Skeletal muscle satellite cell (primary cell): ENCODE results near the gene COBLL1. TPM values are rescaled to one million over a fixed set of nuclear protein-coding genes. Genes with fewer than 3 reads are reported as not detected.
A peak's percentile ranks its signal among the peaks of the same experiment; 100 is the strongest.

Source experiments
- H3K27me3 ChIP-seq: 2 replicates; pipeline ENCODE4 v1.7.0; 2013; ENCODE audit warnings: low read length; ENCODE audit not compliant: control insufficient read depth, insufficient read depth
- H3K36me3 ChIP-seq: 2 replicates; pipeline ENCODE4 v1.7.0; 2013; ENCODE audit warnings: mild to moderate bottlenecking, control low read depth, low read length; ENCODE audit not compliant: insufficient read depth
- H3K4me1 ChIP-seq: 2 replicates; pipeline ENCODE4 v1.7.0; 2013; ENCODE audit warnings: low read length; ENCODE audit not compliant: control insufficient read depth, insufficient read depth
- H3K4me2 ChIP-seq: 2 replicates; pipeline ENCODE4 v1.7.0; 2013; ENCODE audit warnings: mild to moderate bottlenecking, low read length
- H3K4me3 ChIP-seq: 2 replicates; pipeline ENCODE4 v1.7.0; 2013; ENCODE audit warnings: low read length
- H3K9ac ChIP-seq: 2 replicates; pipeline ENCODE4 v1.7.0; 2013; ENCODE audit warnings: mild to moderate bottlenecking, low read depth, low read length, moderate library complexity
- H3K9me3 ChIP-seq: replicated peaks from 2 replicates; pipeline ENCODE4 v1.7.0; 2013; ENCODE audit warnings: mild to moderate bottlenecking, control low read depth, low read length
- total RNA-seq: library from RNA; depleted of rRNA; stranded (reverse); fragments of >200 nt; gene quantifications from 2 replicates; pipeline ENCODE4 v1.2.3, GENCODE V29; 2012; rRNA removed

COBLL1 gene, protein sequence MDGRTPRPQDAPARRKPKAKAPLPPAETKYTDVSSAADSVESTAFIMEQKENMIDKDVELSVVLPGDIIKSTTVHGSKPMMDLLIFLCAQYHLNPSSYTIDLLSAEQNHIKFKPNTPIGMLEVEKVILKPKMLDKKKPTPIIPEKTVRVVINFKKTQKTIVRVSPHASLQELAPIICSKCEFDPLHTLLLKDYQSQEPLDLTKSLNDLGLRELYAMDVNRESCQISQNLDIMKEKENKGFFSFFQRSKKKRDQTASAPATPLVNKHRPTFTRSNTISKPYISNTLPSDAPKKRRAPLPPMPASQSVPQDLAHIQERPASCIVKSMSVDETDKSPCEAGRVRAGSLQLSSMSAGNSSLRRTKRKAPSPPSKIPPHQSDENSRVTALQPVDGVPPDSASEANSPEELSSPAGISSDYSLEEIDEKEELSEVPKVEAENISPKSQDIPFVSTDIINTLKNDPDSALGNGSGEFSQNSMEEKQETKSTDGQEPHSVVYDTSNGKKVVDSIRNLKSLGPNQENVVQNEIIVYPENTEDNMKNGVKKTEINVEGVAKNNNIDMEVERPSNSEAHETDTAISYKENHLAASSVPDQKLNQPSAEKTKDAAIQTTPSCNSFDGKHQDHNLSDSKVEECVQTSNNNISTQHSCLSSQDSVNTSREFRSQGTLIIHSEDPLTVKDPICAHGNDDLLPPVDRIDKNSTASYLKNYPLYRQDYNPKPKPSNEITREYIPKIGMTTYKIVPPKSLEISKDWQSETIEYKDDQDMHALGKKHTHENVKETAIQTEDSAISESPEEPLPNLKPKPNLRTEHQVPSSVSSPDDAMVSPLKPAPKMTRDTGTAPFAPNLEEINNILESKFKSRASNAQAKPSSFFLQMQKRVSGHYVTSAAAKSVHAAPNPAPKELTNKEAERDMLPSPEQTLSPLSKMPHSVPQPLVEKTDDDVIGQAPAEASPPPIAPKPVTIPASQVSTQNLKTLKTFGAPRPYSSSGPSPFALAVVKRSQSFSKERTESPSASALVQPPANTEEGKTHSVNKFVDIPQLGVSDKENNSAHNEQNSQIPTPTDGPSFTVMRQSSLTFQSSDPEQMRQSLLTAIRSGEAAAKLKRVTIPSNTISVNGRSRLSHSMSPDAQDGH
- total RNA-seq: 3.1 and 7.6 TPM in 2 replicates

DNA sequence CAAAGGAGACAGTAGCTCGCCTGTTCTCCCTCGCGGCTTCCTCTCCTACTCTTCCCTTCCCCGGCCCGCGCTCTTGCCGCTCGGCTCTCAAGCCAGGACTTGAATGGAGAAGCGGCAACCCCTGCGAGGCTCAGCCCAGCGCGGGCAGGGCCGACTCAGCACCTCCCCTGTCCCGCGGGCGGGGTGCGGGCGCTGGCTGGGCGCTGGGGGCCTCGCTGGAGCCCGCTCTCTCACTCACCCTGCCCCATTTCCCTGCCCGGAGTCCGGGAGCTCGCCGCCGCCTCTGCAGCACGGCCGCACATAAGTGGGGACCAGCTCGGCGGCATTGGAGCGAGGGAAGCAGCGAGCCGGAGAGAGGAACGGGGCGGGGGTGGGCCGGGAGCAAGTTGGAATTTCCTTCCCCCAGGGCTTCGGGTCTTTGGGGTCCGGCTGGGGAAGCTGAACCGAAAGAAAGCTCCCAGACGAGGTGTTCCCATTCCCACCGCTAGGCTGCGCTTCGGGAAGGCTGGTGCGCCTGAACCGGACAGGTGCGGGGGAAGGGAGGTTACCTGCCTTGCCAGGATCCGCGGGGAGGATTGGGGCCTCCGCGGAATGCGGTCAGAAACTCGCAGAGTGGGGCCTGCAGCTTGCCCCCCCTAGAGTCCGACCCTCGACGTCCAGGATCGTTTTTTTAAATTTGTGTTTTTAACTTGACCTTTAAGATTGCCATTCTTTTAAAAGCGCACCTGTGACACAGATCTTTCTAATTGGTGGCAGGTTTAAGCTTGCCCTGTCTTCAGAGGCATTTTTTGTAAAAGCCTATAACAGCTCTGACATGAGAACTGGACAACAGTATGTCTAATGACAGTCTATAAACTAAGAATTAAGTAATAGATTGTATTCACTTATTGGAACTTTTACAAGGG, at the start of gene COBLL1:
Gene COBLL1 (minus strand): TSS at position 105 of the 905 bp plus-strand sequence. CDS start 627 bp downstream, outside the sequence.
- Histone ChIP-seq H3K4me1 (peaks cover 24% of the 10 kb centered on the region), H3K27me3 (no peaks in the 10 kb centered on the region), H3K4me3 (peak within 1 kb of the TSS; percentile 96), H3K36me3 (no peaks in the 10 kb centered on the region), H3K4me2 (peak within 1 kb of the TSS; percentile 91), H3K9me3 (no peaks in the 10 kb centered on the region), H3K9ac (peak within 1 kb of the TSS; percentile 82)

- Histone ChIP-seq H3K4me2 (no peak overlapping the region), H3K36me3 (no peaks in the 10 kb centered on the region), H3K4me3 (no peak overlapping the region), H3K4me1 (no peaks in the 10 kb centered on the region), H3K9me3 (no peaks in the 10 kb centered on the region), H3K27me3 (no peaks in the 10 kb centered on the region), H3K9ac (no peak overlapping the region)
These were observed 48.9 kb upstream of the COBLL1 start for GRCh38 chr2:164890544-164890943.

DNA sequence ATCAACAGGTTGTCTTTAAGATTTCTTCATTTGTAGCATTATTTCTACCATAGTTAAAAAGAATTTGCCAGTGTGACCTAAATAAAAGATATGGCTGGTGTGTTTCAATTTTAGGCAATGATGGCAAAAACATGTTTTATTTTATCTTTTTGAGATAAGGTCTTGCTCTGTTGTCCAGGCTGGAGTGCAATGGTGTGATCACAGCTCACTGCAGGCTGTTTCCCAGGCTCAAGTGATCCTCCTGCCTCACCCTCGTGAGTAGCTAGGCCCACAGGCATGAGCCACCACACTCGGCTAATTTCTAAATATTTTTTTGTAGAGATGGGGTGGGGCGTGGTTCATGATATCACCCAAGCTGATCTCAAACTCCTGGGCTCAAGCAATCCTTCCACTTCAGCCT, 47.0 kb upstream of the COBLL1 start:
- Histone ChIP-seq H3K4me2 (no peak overlapping the region), H3K4me1 (no peaks in the 10 kb centered on the region), H3K9me3 (no peaks in the 10 kb centered on the region), H3K9ac (no peak overlapping the region), H3K4me3 (no peak overlapping the region), H3K36me3 (no peaks in the 10 kb centered on the region), H3K27me3 (no peaks in the 10 kb centered on the region)

DNA sequence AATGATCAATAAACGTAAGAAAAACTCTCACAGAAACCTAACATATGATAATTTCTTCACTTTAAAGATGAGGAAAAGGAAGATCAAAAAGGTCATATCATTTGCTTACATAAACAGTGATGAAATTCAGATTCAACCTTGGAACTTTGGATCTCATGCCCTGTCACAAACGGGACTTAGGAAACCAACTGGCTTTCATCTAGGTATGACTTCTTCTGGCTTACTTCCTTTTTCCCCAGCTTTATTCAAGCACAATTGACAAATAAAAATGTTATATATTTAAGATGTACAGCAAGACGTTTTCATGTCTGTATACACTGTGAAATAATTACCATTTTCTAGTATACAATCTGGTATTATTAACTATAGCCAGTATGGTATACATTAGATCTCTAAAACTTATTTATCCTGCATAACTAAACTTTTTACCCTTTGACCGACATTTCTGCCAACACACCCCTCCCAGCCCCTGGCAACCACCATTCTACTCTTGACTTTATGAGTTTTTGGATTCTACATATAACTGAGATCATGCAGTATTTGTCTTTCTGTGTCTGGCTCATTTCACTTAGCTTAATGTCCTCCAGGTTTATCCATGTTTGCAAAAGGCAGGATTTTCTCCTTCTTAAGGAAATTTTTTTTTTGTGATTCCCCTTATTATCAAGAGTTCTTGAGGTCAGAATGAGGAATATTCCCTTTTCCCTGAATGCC, 46.0 kb upstream of the COBLL1 start:
- Histone ChIP-seq H3K4me2 (no peak overlapping the region), H3K4me1 (no peaks in the 10 kb centered on the region), H3K36me3 (no peaks in the 10 kb centered on the region), H3K9ac (no peak overlapping the region), H3K4me3 (no peak overlapping the region), H3K27me3 (no peaks in the 10 kb centered on the region), H3K9me3 (no peaks in the 10 kb centered on the region)

DNA sequence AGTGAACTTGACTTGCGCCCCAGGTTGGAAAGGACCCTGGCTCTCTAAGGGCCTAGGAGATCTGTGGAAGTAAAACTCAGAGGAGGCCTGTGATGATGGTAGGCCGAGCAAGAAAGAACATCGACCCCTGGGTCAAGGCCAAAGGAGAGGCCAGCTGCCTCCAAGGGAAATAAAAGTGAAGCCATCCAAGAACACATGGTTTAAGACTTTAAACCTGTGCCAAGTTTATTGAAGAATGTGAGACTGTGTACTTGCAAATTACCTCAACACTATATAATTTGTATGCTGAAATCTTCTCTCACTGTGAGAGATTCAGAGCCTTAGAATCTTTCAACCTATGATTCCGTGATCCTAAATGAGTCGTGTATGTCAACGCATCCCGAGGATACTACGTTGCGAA, 40.7 kb upstream of the COBLL1 start:
- Histone ChIP-seq H3K4me3 (no peak overlapping the region), H3K9ac (no peak overlapping the region), H3K4me1 (no peaks in the 10 kb centered on the region), H3K36me3 (no peaks in the 10 kb centered on the region), H3K4me2 (no peak overlapping the region), H3K27me3 (no peaks in the 10 kb centered on the region), H3K9me3 (no peaks in the 10 kb centered on the region)

DNA sequence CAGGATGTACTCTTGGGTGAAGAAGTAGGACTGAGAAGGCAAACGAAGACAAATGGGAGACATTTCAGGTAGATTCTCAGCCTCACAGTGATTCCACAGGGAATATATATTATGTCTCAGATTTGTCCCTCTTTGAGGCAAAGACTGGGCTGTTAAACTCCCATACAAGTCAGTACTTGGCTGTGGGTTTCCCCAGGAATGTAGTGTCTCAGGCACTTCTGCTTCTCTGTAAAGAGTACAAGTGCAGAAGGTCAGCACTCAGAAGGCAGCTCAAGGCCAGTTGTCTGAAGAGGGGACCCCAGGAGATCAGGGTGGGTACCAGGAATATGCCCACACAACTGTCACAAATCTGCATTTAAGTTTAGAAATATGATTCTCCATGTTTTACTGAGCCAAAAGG, 39.9 kb upstream of the COBLL1 start:
- H3K27me3 ChIP-seq: no peaks in the 10 kb centered on the region
- H3K36me3 ChIP-seq: no peaks in the 10 kb centered on the region
- H3K9me3 ChIP-seq: no peaks in the 10 kb centered on the region
- no peaks in the 10 kb centered on the region for H3K4me1 ChIP-seq
- H3K9ac ChIP-seq: no peak overlapping the region
- no peak overlapping the region for H3K4me2 ChIP-seq
- H3K4me3 ChIP-seq: no peak overlapping the region

DNA sequence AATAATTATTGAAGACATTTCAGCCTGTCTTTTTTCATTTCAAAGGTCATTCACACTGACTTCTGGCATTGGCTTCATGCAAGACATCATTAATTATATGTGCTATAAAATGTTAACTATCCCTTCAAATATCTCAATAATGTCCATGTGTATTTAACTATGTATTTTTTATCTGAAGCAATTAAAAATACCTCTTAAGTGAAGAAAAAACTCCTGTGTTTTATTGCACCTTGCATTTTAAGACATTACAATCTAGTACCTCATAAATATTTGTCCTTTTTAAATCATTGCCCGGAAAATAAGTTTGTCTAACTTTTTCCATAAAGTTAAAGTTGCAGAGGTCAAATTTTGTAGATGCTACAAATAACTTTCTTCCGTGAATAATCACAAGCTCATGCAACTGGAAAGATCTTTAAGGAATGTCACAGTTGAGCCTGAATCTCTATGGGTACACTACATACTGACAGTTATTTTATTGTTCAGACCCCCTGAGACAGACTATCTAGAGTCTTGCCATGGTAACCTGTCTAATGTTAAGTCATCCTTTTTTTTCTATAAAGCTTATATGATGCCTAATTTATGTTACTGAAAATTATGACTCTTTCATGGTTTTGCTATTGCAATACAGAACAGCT, 38.4 kb upstream of the COBLL1 start:
- no peak overlapping the region for H3K4me3 ChIP-seq
- no peaks in the 10 kb centered on the region for H3K9me3 ChIP-seq
- no peaks in the 10 kb centered on the region for H3K36me3 ChIP-seq
- H3K9ac ChIP-seq: no peak overlapping the region
- H3K27me3 ChIP-seq: no peaks in the 10 kb centered on the region
- no peaks in the 10 kb centered on the region for H3K4me1 ChIP-seq
- H3K4me2 ChIP-seq: no peak overlapping the region

DNA sequence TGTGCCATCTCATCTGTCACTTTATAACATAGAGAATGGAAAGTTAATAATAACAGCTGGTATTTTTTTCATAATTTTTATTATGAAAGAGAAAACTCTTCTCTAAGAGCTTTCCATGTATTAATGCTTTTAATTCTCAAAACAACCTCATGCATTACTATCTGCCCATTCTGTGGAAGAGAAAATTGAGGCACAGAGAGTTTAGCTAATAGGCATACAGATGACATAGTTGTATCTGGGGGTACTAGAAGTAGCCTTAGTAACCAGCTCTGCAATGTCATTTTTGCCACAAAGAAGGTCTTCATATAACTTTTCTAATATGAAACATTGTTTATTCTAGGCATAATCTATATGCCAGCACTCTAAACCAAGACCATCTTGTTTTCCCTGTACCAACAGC, 36.3 kb upstream of the COBLL1 start:
- H3K9ac ChIP-seq: no peak overlapping the region
- H3K27me3 ChIP-seq: no peaks in the 10 kb centered on the region
- H3K4me2 ChIP-seq: no peak overlapping the region
- no peaks in the 10 kb centered on the region for H3K9me3 ChIP-seq
- no peaks in the 10 kb centered on the region for H3K4me1 ChIP-seq
- no peak overlapping the region for H3K4me3 ChIP-seq
- H3K36me3 ChIP-seq: no peaks in the 10 kb centered on the region

GRCh38 chr2:164877169-164877568, 35.5 kb upstream of the COBLL1 start:
- Histone ChIP-seq H3K9me3 (no peaks in the 10 kb centered on the region), H3K9ac (no peak overlapping the region), H3K4me2 (no peak overlapping the region), H3K4me1 (no peaks in the 10 kb centered on the region), H3K36me3 (no peaks in the 10 kb centered on the region), H3K4me3 (no peak overlapping the region), H3K27me3 (no peaks in the 10 kb centered on the region)
